UCSD-AML1 (cell line): ENCODE measurements around the gene FHOD3.
"Not testable (repeated sequence)": the region's sequence is repeated elsewhere in the genome, so short reads cannot be mapped to it uniquely, and the experiment has no call there.

Experiments used
- DNase-seq: peaks from one replicate; lab custom pipeline; 2025; ENCODE audit not compliant: unreplicated experiment; lab: John Stamatoyannopoulos, UW

FHOD3 gene

DNA sequence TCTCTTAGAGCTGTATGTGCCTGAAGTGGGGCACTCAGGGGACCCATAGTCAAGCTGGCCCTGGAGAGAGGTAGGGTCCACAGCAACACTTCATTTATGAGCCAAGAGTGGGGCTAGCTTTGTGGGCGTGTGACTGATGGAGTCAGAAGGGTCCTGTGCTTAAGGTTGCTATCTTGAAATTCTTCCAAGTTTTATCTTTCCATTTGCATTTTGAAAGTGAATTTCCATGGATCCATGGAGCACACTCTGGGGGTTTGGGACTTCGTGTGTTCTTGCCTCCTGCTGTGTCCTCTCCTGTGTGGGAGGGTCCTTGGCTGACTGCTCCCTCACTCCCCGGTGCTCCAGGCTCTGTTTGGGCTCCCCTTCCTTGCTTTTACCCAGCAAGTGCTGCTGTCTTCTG, 50.8 kb downstream of the FHOD3 start:
- no peak for DNase-seq

DNA sequence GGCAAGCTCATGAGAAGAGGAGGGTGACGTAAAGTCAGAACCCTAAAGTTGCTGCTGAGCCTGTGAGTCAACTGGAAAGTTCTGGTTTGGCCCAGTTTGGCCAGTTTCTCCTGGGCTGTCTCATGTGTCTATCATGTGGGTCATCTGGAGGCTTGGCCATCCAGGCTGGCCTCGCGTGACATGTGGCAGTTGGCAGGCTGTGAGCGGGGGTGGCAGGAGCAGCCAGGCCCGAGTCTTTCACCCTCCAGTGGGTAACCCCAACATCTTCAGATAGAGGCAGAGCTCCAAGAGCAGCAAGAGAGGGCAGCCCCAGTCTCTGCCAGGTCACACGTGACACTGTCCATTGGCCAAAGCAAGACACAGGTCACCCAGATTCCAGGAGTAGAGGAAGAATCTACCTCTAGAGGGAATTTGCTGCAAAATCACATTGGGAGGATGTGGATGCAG, 51.5 kb downstream of the FHOD3 start:
- no peak for DNase-seq

DNA sequence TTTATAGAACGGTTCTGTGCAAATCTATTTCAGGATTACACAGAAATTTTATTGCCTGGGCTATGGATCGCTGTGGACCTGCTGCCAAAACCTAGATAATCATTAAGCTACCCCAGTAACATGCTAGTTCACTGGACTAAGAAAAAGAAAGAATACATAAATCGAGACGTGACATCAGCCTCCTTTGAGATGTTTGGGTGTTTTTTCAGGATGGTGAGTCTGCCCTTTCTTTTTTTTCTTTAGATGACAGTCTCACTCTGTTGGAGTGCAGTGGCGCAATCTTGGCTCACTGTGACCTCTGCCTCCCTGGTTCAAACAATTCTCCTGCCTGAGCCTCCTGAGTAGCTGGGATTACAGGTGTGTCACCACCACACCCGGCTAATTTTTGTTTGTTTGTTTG, 52.0 kb downstream of the FHOD3 start:
- DNase-seq = no peak

DNA sequence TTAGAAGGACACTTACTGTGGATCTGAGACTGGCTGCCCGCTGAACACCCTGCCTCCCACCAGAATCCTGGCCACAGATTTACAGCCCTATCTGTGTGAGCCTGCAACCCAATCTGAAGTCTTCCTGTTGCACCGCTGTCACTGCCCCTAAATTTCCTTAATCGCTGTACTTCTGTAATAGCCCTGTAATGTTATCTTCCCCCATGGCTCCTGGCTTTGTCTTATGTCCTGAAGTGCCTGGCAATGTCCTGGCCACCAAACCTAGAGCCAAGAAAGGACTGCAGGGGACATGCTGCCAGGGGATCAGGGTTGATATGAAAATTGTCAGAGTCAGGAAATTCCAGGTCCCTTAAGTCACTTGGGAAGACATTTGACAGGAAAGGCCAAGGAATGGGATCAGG, 52.7 kb downstream of the FHOD3 start:
- DNase-seq = no peak

DNA sequence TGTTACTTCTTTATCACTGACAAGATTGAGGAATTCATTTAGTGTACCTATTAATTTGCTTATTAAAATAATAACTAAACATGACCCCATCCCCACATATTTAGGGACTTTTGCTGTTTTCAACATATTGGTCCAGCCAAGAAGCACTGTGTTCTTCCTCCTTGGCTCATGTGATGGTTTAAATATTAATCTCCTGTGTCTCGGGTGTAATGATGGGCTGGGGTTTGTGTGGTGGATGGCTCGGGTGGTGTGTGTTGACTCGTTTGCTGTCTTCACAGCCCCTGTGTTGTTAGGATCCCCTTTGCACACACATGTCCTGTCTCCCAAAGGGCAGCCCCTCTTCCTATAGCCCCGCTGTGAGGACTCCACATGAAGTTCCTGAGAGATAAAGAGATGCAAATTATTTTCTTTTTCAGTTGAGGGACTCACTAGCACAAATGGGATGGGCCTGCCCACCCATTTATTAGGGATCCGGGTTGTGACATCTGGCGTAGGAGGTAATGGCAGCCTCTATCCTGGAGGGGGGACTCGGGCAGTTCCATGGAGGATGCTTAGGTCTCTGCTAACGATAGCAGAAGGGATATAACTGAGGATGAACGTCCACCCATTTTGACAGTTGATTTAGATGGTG, 53.4 kb downstream of the FHOD3 start:
- DNase-seq = no peak

DNA sequence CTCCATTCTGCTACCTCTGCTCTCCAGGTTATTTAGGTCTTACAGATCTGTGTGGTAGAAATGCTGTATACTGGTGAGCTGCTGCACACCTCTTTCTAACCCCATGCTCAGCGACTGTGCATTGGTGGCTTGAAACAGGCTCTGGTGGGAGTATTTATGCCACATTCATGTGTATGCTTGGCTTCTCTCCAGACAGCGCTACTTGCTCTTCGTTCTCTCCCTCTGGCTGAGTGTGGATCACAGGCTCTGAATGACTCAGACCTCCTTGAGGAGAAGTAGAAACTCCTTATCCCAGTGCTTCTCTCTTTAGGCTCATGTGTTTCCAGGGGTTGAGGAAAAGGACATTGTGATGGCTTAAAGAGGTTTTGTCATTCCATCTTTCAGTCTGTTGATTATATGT, 54.9 kb downstream of the FHOD3 start:
- no peak for DNase-seq

DNA sequence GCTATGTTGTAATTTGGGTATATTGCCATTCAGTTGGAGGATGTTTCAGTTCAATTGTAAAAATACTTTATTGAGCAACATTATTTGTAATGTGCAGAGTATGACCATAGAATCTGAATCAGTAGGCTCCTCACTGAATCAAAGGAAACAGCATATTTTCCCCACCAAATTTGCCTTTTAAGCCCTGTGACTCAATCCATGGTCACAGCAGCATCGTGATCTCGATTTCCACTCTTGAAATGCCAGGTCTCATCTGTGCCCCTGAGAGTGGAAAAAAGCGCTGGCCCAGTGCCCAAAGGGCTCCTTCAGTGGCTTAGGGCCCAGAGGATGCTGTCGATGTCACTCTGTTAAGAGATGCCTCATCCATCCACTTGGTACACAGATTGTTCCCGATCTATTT, 57.5 kb downstream of the FHOD3 start:
- no peak for DNase-seq

DNA sequence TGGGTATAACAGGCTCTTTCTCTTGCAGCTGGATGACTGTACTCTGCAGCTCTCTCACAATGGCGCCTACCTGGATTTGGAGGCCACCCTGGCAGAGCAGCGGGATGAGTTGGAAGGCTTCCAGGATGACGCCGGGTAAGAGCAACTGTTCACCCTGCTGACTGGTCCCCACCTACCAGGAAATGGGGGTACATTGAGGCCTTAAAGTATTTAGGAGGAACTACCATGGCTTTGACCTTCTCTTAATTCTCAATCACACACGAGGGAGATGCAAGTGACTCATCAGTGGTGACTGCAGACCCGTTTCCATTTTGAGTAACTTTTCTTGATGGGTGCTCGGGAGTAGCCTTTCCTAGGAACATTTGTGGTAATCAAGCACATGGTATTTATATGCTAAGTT, 58.0 kb downstream of the FHOD3 start:
- DNase-seq = no peak

DNA sequence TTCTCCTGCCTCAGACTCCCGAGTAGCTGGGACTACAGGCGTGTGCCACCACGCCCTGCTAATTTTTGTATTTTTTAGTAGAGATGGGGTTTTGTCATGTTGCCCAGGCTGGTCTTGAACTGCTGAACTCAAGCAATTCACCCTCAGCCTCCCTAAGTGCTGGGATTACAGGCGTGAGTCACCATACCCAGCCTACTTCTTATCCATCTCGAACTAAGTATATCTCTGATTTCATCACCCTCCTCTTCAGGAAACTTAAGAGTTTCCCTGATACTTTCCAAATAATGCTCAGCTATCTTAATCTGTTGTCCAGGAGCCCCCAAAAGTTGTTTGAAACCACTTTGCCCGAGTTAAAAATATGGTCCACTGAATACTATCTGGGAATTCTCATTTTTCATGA, 59.2 kb downstream of the FHOD3 start:
- not testable (repeated sequence) for DNase-seq

DNA sequence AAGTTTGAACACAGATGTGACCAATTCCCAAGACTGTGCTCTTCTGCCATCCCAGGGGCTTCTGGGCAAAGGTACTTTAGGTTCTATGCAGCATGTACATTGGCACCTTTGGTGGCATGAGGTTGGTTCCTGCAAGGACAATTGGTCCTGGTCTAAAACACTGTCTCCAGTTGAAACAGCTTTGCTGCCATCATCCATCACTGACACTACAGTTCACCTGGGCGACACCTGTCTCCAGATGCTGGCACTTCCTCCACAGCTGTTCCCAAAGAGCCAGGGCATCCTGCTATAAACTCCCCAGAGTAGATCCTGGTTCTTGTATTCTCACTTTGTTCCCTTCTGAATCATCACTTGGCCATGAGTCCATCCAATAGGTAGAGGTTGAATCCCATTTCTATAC, 60.6 kb downstream of the FHOD3 start:
- no peak for DNase-seq

DNA sequence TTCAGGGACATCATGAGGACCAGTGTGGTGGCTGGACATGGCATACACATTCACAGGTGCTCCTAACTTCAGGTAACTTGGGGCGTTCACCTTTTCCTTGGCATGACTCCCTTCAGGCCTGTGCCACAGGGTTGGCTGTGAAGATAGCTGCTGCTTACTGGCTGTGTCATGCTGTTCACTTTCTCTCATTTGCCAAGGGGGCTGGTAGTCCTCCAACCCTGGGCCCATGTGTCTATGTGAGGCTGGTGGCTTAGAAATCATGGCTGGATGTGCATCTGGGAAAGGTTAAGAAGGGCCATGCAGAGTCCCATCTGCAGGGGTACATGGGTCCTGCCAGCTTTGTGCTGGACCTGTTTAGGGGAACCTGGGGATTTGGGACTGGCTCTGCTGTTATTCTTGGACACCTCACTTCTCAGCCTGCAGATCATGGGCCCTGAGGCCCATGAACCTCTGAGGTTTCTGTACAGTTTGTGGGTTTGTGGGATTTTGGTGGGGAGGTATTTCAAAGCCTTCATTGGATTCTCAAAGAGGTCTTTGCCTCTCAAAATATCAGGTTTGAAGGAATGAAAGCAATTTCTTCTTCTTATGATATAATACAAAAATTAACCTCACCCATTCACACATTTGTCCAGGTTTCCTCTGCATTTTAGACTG, 62.9 kb downstream of the FHOD3 start:
- no peak for DNase-seq

DNA sequence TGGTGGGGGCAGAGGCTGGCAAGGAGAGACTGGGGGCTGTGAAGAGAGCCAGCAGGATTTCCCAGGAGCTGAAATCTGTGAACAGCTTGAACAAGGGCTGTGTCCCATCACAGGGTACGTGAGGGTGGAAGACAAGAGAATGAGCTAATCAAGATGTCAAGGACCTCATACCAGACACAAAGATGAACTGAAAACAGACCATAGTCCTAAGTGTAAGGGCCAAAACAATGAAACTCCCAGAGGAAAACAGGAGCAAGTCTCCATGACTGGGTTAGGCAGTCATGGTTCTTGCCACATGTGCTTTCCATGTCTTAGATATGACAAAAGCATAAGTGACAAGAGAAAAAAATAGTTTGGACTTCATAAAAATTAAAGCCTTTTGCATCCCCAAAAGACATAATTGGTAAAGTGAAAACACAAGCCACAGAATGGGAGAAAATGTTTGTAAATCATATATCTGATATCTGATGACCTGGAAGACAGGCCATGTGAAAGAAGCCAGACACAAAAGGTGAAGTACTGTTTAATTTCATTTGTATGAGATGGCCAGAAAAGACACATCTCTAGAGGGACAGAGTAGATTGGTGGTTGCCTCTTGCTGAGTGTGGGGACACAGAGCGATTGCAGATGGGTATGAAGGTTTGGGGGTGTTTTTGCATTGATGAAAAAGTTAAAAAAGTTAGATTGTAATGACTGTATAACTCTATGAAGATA, 67.6 kb downstream of the FHOD3 start:
- no peak for DNase-seq

DNA sequence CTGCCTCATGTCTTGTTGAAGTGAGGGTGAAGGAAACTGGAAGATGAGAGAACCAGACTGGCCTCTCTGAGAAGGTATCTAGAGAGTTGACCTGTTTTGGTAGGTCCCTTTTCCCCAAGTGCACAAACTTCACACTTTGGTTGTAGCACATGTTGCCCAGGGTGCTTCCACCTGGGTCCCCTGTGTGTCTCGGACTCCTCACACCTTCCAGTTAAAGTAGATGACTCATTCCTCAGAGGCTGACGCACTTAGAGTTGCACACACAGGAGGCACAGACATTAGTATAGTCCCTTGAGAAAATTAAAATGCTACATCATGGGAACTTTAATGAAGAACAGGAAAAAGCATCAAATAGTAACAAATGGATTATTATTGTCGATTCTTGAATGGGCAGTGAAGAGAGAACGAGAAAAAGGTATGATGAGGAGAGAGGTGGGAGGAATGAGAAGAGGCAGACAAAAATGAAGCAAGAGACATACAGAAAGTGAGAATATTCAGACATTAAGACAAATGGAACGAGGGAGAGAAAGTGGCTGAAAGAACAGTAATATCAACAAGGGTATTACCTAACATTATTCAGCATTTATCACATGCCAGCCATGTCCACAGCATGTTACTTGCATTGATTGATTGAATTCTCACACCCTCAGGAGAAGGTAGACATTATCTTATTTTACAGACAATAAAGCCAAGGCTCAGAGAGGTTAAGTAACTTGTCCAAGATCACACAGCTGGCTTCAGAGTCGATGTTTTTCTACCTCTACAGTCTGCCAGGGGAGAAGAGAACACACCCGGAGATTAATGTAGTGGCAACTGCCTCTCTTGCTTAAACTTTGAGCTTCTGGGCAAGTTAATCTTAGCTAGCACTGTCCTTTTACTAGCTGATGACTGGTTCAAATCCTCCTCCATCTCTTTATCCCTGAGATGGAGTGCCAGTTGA, 68.6 kb downstream of the FHOD3 start:
- DNase-seq = no peak

DNA sequence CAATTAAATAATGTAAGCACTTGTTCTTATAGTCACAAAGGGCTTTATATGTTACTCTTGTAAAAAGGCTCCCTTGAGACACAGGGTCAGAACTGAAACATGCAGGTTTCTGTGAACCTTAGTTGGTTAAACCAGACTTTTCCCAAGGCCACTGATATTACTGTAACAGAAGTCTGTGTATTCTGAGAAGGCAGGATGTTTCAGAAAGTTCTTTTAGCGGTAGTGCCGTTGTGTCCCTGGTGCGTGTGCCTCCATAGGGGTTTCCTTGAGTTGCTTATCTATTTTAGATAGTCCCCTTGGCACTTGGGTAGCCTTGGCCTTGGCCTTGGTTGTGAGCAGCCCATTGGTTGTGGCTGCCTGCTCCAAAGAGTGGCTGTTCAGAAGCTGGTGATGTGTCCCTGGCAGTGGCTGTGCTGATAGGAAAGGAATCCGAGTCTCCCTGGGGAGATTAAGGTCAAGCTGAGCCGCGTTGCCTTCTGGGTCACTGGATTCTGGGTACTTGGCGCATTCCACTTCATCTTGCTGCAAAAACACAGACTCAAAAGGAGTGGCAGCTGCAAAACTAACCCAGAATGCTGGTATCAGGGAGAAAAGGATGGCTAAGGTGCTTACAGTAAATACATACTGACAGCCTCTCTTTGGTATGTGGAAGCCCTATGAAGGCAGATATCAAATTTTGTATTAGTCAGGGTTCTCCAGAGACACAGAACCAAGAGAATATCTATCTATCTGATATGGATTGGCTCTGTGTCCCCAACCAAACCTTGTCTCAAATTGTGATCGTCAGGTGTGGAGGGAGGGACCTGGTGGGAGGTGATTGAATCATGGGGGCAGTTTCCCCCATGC, 69.7 kb downstream of the FHOD3 start:
- no peak for DNase-seq

DNA sequence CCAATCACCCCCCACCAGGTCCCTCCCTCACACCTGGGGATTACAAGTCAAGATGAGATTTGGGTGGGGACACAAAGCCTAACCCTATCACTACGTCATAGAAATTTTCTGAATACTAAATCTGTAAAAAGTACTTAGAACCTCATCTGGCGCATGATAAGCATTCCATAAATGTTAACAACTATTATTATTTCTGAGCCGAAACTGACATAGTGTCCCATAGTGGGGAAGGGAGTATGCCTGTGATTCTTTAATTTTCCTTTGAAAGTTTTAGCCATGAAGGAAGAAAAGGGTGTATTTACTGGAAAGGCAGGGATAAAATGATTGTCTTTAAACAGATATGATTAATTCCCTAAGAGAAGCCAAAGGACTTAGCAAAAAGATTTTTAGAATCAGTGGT, 71.4 kb downstream of the FHOD3 start:
- no peak for DNase-seq

DNA sequence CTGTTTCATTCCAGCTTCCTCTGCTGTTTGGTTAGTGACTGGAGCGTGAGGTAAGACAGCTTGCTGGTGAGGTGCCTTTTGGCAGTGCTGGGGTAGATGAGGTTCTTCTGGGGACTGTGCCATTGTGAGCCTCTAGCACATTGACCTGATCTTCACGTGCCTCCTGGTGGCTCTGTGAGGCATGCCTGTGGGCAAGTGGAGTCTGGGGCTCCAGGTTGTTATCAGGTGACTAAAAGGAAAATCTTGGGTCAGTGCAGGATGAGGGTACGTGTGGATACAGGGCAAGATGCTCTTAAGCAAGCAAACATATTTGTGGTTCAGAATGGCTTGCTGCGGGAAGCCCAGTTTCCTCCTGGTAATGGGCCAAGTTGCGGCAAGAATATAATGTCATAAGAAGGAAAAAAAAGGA, 75.4 kb downstream of the FHOD3 start:
- DNase-seq = peak; percentile 54

DNA sequence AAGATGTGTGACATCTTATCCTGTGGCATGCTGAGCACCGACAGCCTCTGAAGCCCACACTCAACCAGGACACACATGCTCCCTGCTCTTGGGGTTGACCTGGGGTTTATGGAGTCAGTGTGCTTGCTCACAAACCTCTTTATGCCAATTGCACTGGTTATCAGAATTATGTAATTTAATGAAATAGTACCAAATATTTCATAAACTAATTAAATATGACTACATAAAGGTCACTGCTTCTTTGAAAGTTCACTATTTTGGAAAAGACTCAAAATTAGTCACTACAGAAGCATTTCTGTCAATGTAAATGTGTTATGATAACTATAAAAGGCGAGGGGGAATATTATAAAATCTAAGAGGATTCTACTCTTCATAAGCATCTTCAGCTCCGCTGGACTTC, 76.7 kb downstream of the FHOD3 start:
- DNase-seq = no peak

DNA sequence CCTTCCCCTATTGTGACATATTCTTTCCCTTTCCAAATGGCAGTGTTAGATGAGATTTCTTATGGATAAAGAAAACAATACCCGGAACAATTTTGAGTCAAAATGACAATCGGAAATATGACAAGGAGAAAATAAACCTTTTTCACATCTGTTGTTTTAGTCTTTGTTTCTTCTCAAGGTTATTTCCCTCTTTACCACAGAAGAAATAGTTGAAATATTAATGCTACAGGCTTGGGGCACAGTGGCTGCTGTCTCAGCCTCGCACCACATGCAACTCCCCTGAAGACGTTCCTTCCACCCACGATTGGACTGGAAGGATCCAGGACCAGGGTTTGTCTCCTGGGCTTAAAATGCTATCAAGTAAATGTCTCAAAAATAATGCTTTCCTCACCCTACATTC, 77.6 kb downstream of the FHOD3 start:
- no peak for DNase-seq

DNA sequence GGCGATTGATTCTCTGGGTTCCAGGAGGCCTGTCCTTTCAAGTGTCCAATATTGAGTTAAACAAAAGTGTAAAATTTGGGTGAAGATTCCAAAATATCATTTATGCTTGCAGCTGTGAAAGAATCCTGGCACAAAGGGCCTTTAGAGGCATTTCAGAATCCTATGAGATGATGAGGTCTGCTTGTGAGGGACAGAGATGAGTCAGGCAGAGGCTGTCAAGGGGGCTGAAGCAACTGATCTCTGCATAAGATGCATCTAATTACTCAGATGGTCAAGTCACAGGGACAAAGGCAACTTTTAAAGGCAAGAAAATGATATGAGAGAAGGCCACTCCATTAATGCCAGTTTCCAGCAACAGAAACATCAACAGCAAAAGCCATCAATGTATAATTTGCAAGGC, 78.8 kb downstream of the FHOD3 start:
- DNase-seq = no peak

DNA sequence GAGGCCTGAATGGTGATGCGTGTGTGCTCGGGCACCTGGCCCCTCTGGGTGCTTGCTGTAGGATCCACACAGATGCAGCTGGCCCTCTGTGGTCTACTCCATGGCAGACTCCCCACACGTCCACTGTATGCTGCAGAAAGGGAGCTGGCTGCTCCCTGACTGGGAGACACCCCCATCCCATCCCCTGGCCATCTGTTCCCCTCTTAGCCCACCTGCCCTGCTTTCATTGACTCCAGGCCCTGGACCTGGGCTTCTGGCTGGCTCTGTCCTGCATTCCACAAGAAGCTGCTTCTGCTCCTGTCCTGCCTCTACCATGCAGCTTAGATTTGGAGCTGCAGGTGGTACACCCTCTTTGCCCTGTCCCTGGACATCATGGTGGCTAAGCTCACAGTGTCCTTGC, 80.1 kb downstream of the FHOD3 start:
- no peak for DNase-seq
